H1 (cell line): ENCODE results near the gene CDKN2B. TPM values are rescaled to one million over a fixed set of nuclear protein-coding genes. Genes with fewer than 3 reads are reported as not detected.
A peak's percentile ranks its signal among the peaks of the same experiment; 100 is the strongest.

ENCODE experiments used
- CTCF ChIA-PET: fragments of 300-600 bp; sonication (Branson Sonifier 250); formaldehyde crosslinking; loops from one replicate; lab custom pipeline; 2021; ENCODE audit not compliant: partially characterized antibody; lab: Charles Lee
- POLR2A ChIA-PET: fragments of 300-600 bp; sonication (Branson Sonifier 250); formaldehyde crosslinking; loops from one replicate; lab custom pipeline; 2021; ENCODE audit warnings: inconsistent platforms; ENCODE audit not compliant: partially characterized antibody; lab: Charles Lee
- DNase-seq, 2 experiments: peaks; one replicate each; pipeline versions ENCODE4 v3.0.0 to v3.0.0-alpha.2; 2010 to 2022; ENCODE audit warnings: low spot score in 2 of 2, low read depth in 1 of 2, mixed read lengths in 1 of 2
- FAIRE-seq: peaks from 2 replicates; lab custom pipeline; 2011; peaks lifted over from hg19 to GRCh38; lab: Jason Lieb, UNC
- H2AFZ ChIP-seq: 2 replicates; pipeline ENCODE4 v1.8.1; 2012; ENCODE audit warnings: low read length, inconsistent platforms
- H2AK5ac ChIP-seq: 2 replicates; pipeline ENCODE4 v1.6.1; 2013; ENCODE audit warnings: low read depth, low read length
- H2BK120ac ChIP-seq: replicated peaks from 2 replicates; pipeline ENCODE3; 2013; ENCODE audit warnings: low read depth, low read length, inconsistent platforms
- H2BK12ac ChIP-seq: 2 replicates; pipeline ENCODE4 v1.6.1; 2013; ENCODE audit warnings: low read depth, low read length
- H2BK15ac ChIP-seq: 2 replicates; pipeline ENCODE4 v1.6.1; 2013; ENCODE audit warnings: low read length
- H2BK20ac ChIP-seq: 2 replicates; pipeline ENCODE4 v1.6.1; 2013; ENCODE audit warnings: low read length
- H2BK5ac ChIP-seq: 2 replicates; pipeline ENCODE4 v1.6.1; 2013; ENCODE audit warnings: low read depth, low read length
- H3K14ac ChIP-seq: 2 replicates; pipeline ENCODE4 v1.6.1; 2013; ENCODE audit warnings: inconsistent platforms; ENCODE audit not compliant: insufficient read length
- H3K18ac ChIP-seq: 2 replicates; pipeline ENCODE4 v1.6.1; 2013; ENCODE audit warnings: low read length; ENCODE audit errors: extremely low read depth
- H3K23ac ChIP-seq: 2 replicates; pipeline ENCODE4 v1.6.1; 2013; ENCODE audit warnings: inconsistent platforms; ENCODE audit not compliant: insufficient read length
- H3K23me2 ChIP-seq: 2 replicates; pipeline ENCODE4 v1.6.1; 2013; ENCODE audit warnings: low read depth, low read length
- H3K27ac ChIP-seq: 2 replicates; pipeline ENCODE4 v1.6.1; 2011; ENCODE audit warnings: low read depth, low read length, inconsistent platforms
- H3K27me3 ChIP-seq, 4 experiments: replicated peaks in 1 of 4; 1 replicate in 1 of 4; 2 replicates in 3 of 4; pipeline versions ENCODE4 v1.6.1 to v1.8.1; 2011 to 2013; ENCODE audit warnings: low read length in 3 of 4, mild to moderate bottlenecking in 3 of 4, inconsistent platforms in 2 of 4, mixed read lengths in 2 of 4, moderate library complexity in 1 of 4; ENCODE audit not compliant: control insufficient read depth in 3 of 4, insufficient read depth in 3 of 4; ENCODE audit errors: extremely low read depth in 1 of 4
- H3K36me3 ChIP-seq, 4 experiments: 2 replicates each; pipeline versions ENCODE4 v1.6.1 to v1.8.1; 2011 to 2013; ENCODE audit warnings: mild to moderate bottlenecking in 4 of 4, low read length in 3 of 4, moderate library complexity in 2 of 4, control low read depth in 1 of 4, inconsistent platforms in 1 of 4; ENCODE audit not compliant: insufficient read depth in 4 of 4, control insufficient read depth in 2 of 4
- H3K4ac ChIP-seq: replicated peaks from 2 replicates; pipeline ENCODE3; 2013; ENCODE audit warnings: low read length, low read depth, mixed read lengths, inconsistent platforms; ENCODE audit not compliant: insufficient read length
- H3K4me1 ChIP-seq, 4 experiments: replicated peaks in 1 of 4; 1 replicate in 1 of 4; 2 replicates in 3 of 4; pipeline versions ENCODE4 v1.6.1 to v1.8.1; 2011 to 2013; ENCODE audit warnings: low read length in 3 of 4, inconsistent platforms in 2 of 4, mixed read lengths in 1 of 4; ENCODE audit not compliant: insufficient read depth in 4 of 4, control insufficient read depth in 3 of 4
- H3K4me2 ChIP-seq, 2 experiments: 2 replicates each; pipeline versions ENCODE4 v1.6.1 to v1.8.1; 2011 to 2013; ENCODE audit warnings: low read depth in 2 of 2, low read length in 2 of 2, control low read depth in 1 of 2, inconsistent platforms in 1 of 2, mild to moderate bottlenecking in 1 of 2; ENCODE audit not compliant: insufficient read depth in 1 of 2
- H3K4me3 ChIP-seq, 4 experiments: fragments of 200-600, 300-600 bp in 1 of 4; sonication (generic), shearing (Covaris generic), sonication (Bioruptor Twin) in 1 of 4; 2 replicates each; pipeline versions ENCODE4 v1.5.1 to v1.8.1; 2011 to 2016; ENCODE audit warnings: low read length in 4 of 4, low read depth in 3 of 4, control low read depth in 2 of 4, inconsistent platforms in 2 of 4, mild to moderate bottlenecking in 2 of 4, mixed read lengths in 1 of 4, moderate library complexity in 1 of 4; ENCODE audit not compliant: insufficient read depth in 2 of 4; ENCODE audit errors: extremely low read depth in 1 of 4
- H3K56ac ChIP-seq: replicated peaks from 2 replicates; pipeline ENCODE3; 2013; ENCODE audit warnings: low read depth, mild to moderate bottlenecking, mixed read lengths, low read length, inconsistent platforms; ENCODE audit not compliant: insufficient read length
- H3K79me1 ChIP-seq: 2 replicates; pipeline ENCODE4 v1.6.1; 2013; ENCODE audit warnings: low read depth, low read length, control low read depth
- H3K79me2 ChIP-seq, 2 experiments: 2 replicates each; pipeline versions ENCODE4 v1.6.1 to v1.8.1; 2012 to 2013; ENCODE audit warnings: low read length in 2 of 2, mild to moderate bottlenecking in 2 of 2, inconsistent platforms in 1 of 2; ENCODE audit not compliant: insufficient read depth in 2 of 2, control insufficient read depth in 1 of 2
- H3K9ac ChIP-seq, 4 experiments: replicated peaks in 1 of 4; 1 replicate in 1 of 4; 2 replicates in 3 of 4; pipeline versions ENCODE4 v1.6.1 to v1.8.1; 2011 to 2013; ENCODE audit warnings: low read depth in 3 of 4, low read length in 3 of 4, control low read depth in 2 of 4, mild to moderate bottlenecking in 2 of 4, moderate library complexity in 2 of 4, inconsistent platforms in 1 of 4; ENCODE audit errors: extremely low read depth in 1 of 4
- H3K9me3 ChIP-seq, 2 experiments: 2 replicates each; pipeline versions ENCODE4 v1.6.1 to v1.8.1; 2012 to 2013; ENCODE audit warnings: mild to moderate bottlenecking in 2 of 2, moderate library complexity in 2 of 2, control low read depth in 1 of 2, inconsistent platforms in 1 of 2, low read depth in 1 of 2, low read length in 1 of 2, mixed read lengths in 1 of 2; ENCODE audit not compliant: insufficient read depth in 2 of 2
- H4K20me1 ChIP-seq, 2 experiments: replicated peaks in 1 of 2; 2 replicates each; pipeline versions ENCODE3 to v1.8.1; 2011 to 2013; ENCODE audit warnings: inconsistent platforms in 2 of 2, low read length in 2 of 2, mild to moderate bottlenecking in 1 of 2; ENCODE audit not compliant: insufficient read depth in 2 of 2, control insufficient read depth in 1 of 2
- H4K5ac ChIP-seq: 2 replicates; pipeline ENCODE4 v1.6.1; 2013; ENCODE audit warnings: low read length, low read depth, mixed read lengths, inconsistent platforms; ENCODE audit not compliant: insufficient read length
- H4K8ac ChIP-seq: 2 replicates; pipeline ENCODE4 v1.8.0; 2013; ENCODE audit warnings: mild to moderate bottlenecking, moderate library complexity, low read length, inconsistent platforms; ENCODE audit not compliant: insufficient read depth; ENCODE audit errors: extremely low read depth
- H4K91ac ChIP-seq: replicated peaks from 2 replicates; pipeline ENCODE3; 2013; ENCODE audit warnings: low read length, mixed read lengths, inconsistent platforms; ENCODE audit not compliant: insufficient read length
- KDM4A ChIP-seq: IDR thresholded peaks from one replicate; pipeline ENCODE4 v1.7.1; 2012; ENCODE audit warnings: low read depth, mild to moderate bottlenecking, moderate library complexity, low read length, inconsistent platforms; ENCODE audit not compliant: severe bottlenecking
- MAFK ChIP-seq: IDR thresholded peaks from 2 replicates; pipeline ENCODE4 v1.6.1; 2012; ENCODE audit warnings: low read depth, mild to moderate bottlenecking, improper control_type of control experiment, low read length
- NRF1 ChIP-seq: IDR thresholded peaks from 2 replicates; pipeline ENCODE4 v1.6.1; 2011; ENCODE audit warnings: mild to moderate bottlenecking, low read depth, low read length, improper control_type of control experiment
- WGBS, 2 experiments: shearing (Covaris generic) in 1 of 2; methylation state at CpG; one replicate each; pipeline versions ENCODE4 v1.1.6 to v1.1.7; 2013 to 2015; ENCODE audit warnings: low lambda C conversion rate in 2 of 2, mixed read lengths in 2 of 2, inconsistent platforms in 1 of 2, low coverage in 1 of 2, missing lambda C conversion rate in 1 of 2; ENCODE audit not compliant: insufficient replicate concordance in 2 of 2, insufficient coverage in 1 of 2, insufficient read length in 1 of 2; ENCODE audit errors: extremely low coverage in 1 of 2, missing lambda C conversion rate in 1 of 2; 5-methylcytosine and 5-hydroxymethylcytosine counted together
- polyA plus RNA-seq, 7 experiments: library from polyadenylated mRNA; depleted of rRNA in 3 of 7; stranded (reverse) in 5 of 7; unstranded in 2 of 7; fragments of >200 nt in 5 of 7; fragments of 200-250 nt in 2 of 7; gene quantifications; 1 replicate in 5 of 7; 2 replicates in 1 of 7; 4 replicates in 1 of 7; pipeline versions ENCODE4 v1.2.1 to v1.2.3, GENCODE V29; 2011 to 2013; ENCODE audit warnings: missing spikeins in 2 of 7, mixed read lengths in 2 of 7
- total RNA-seq: library from RNA; stranded (reverse); fragmentation: NEBNext Ultra II Directional; extraction: Animal tissue kit (Norgen Biotek cat#: 25700); gene quantifications from 2 replicates; pipeline ENCODE4 v1.2.1, GENCODE V29; 2021

CDKN2B gene
- total and polyA plus RNA-seq, 2 of the 8 experiments (the other 6 are each of a cell fraction or from before 2014, with no cell fraction given): 0.20 to 0.88 TPM

DNA sequence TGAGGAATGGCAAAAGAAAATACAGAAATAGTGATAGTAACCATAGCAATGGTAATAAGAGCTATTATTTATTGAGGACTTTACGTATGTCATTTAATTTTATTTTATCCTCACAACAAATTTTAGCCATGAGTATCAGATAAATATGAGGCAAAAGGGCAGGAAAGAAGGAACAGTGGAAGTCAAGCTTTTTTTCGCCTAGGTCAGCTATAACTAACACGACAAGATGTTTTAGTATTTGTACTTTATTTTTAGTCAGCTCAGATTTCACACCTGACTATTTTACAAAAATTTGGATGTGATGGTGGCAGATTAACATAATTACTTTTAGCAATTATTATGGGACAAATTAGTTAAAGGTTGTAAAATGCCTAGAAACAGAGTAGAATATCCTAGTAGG lies 34.8 kb upstream of the CDKN2B start:
- Histone ChIP-seq H3K4me1 (peaks cover 0 to 4% (median 0%) of the 10 kb centered on the region in 4 experiments; a peak in 1 of 7 replicates), H3K79me1 (no peaks in the 10 kb centered on the region), H3K27ac (no peak overlapping the region), H3K79me2 (no peaks in the 10 kb centered on the region), H3K23me2 (no peaks in the 10 kb centered on the region), H3K36me3 (no peaks in the 10 kb centered on the region), H2BK120ac (no peak overlapping the region), H3K4me2 (no peak overlapping the region), H2BK5ac (no peak overlapping the region), H2BK20ac (no peak overlapping the region), H3K27me3 (no peaks in the 10 kb centered on the region), H4K20me1 (no peaks in the 10 kb centered on the region), H2AFZ (no peak overlapping the region), H2BK12ac (no peak overlapping the region), H3K9me3 (no peaks in the 10 kb centered on the region), H4K8ac (no peak overlapping the region), H3K9ac (no peak overlapping the region), H3K18ac (no peak overlapping the region), H2BK15ac (no peak overlapping the region), H3K23ac (no peak overlapping the region), H3K4me3 (no peak overlapping the region)
- DNase-seq: no peak
- 60% methylated on average over 3 of the region's 3 CpGs; no CpG with 5 or more reads in 1 of the 2 experiments for WGBS, 2 experiments
- TF ChIP-seq KDM4A (no peak), MAFK (peak; percentile 40; the same call in 1 of the 2 replicates), NRF1 (no peak)
- TF ChIP-seq, all 59 proteins: peak for 1
- Histone ChIP-seq H3K4ac (no peak overlapping the region), H2AK5ac (no peak overlapping the region), H3K56ac (no peak overlapping the region), H3K14ac (no peak overlapping the region), H4K91ac (no peak overlapping the region), H4K5ac (no peak overlapping the region)
- ChIA-PET CTCF (interaction anchor here (1.0 to 1.1 kb wide), 2 partner anchors 9 to 200 kb away, joined by 3 read pairs; no protein-coding TSS in a partner anchor), POLR2A (no interaction called here)
- FAIRE-seq: no peak
